ENCODE measurements around the gene FAM151A. TPM values are rescaled to one million over a fixed set of nuclear protein-coding genes. Genes with fewer than 3 reads are reported as not detected.

Gene FAM151A
- total and polyA plus RNA-seq, 2 experiments from 2014 or later: 0.10 TPM; not detected in 1

DNA sequence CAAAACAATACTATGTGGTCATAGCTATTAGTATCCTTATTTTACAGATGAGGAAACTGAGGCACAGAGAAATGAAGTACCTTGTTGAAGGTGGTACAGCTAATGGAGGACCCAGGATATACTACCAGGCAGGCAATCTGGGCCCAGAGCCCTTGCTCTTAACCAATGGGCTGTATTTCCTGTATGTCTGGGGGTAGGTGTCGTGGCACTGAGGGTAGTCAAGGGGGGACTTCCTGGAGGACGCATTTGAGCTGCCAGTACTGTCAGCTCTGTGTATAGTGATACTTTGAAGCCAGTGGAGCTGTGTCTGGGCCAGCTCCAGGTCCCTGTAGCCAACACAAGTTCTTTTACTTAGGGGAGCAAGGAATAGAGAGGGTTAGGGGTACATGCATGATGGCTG lies 34.9 kb downstream of the FAM151A start:
- Histone ChIP-seq H2AFZ (no peak overlapping the region), H3K79me2 (replicated peaks; ENCODE audit: insufficient read depth) (no peaks in the 10 kb centered on the region), H3K36me3 (ENCODE audit: insufficient read depth) (no peaks in the 10 kb centered on the region), H3K27me3 (ENCODE audit: insufficient read depth) (no peaks in the 10 kb centered on the region), H3K27ac (ENCODE audit: low read depth) (no peak overlapping the region), H4K20me1 (replicated peaks; ENCODE audit: insufficient read depth) (no peaks in the 10 kb centered on the region), H3F3A (replicated peaks; ENCODE audit: low read depth) (no peaks in the 10 kb centered on the region), H3K4me1 (ENCODE audit: insufficient read depth) (0 out of 2 replicates have a peak, but pooled peaks cover 7% of the 10 kb centered on the region), H3K9me2 (ENCODE audit: insufficient read depth) (no peaks in the 10 kb centered on the region), H3K4me3 (no peak overlapping the region), H3K4me2 (no peak overlapping the region)
- TF ChIP-seq, protein P1, sequence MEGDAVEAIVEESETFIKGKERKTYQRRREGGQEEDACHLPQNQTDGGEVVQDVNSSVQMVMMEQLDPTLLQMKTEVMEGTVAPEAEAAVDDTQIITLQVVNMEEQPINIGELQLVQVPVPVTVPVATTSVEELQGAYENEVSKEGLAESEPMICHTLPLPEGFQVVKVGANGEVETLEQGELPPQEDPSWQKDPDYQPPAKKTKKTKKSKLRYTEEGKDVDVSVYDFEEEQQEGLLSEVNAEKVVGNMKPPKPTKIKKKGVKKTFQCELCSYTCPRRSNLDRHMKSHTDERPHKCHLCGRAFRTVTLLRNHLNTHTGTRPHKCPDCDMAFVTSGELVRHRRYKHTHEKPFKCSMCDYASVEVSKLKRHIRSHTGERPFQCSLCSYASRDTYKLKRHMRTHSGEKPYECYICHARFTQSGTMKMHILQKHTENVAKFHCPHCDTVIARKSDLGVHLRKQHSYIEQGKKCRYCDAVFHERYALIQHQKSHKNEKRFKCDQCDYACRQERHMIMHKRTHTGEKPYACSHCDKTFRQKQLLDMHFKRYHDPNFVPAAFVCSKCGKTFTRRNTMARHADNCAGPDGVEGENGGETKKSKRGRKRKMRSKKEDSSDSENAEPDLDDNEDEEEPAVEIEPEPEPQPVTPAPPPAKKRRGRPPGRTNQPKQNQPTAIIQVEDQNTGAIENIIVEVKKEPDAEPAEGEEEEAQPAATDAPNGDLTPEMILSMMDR (conservative IDR thresholded peaks at IDR 0.05; ENCODE audit: low read depth in 2 of 2): no peak
- TF ChIP-seq, protein P2, sequence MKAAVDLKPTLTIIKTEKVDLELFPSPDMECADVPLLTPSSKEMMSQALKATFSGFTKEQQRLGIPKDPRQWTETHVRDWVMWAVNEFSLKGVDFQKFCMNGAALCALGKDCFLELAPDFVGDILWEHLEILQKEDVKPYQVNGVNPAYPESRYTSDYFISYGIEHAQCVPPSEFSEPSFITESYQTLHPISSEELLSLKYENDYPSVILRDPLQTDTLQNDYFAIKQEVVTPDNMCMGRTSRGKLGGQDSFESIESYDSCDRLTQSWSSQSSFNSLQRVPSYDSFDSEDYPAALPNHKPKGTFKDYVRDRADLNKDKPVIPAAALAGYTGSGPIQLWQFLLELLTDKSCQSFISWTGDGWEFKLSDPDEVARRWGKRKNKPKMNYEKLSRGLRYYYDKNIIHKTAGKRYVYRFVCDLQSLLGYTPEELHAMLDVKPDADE (IDR thresholded peaks at IDR 0.05): no peak
- TF ChIP-seq EZH2 (IDR thresholded peaks at IDR 0.05; ENCODE audit: low read depth, unreplicated experiment): no peak
- TF ChIP-seq POLR2AphosphoS5 (IDR thresholded peaks at IDR 0.05; ENCODE audit: low read depth): no peak
- TF ChIP-seq, protein P3, sequence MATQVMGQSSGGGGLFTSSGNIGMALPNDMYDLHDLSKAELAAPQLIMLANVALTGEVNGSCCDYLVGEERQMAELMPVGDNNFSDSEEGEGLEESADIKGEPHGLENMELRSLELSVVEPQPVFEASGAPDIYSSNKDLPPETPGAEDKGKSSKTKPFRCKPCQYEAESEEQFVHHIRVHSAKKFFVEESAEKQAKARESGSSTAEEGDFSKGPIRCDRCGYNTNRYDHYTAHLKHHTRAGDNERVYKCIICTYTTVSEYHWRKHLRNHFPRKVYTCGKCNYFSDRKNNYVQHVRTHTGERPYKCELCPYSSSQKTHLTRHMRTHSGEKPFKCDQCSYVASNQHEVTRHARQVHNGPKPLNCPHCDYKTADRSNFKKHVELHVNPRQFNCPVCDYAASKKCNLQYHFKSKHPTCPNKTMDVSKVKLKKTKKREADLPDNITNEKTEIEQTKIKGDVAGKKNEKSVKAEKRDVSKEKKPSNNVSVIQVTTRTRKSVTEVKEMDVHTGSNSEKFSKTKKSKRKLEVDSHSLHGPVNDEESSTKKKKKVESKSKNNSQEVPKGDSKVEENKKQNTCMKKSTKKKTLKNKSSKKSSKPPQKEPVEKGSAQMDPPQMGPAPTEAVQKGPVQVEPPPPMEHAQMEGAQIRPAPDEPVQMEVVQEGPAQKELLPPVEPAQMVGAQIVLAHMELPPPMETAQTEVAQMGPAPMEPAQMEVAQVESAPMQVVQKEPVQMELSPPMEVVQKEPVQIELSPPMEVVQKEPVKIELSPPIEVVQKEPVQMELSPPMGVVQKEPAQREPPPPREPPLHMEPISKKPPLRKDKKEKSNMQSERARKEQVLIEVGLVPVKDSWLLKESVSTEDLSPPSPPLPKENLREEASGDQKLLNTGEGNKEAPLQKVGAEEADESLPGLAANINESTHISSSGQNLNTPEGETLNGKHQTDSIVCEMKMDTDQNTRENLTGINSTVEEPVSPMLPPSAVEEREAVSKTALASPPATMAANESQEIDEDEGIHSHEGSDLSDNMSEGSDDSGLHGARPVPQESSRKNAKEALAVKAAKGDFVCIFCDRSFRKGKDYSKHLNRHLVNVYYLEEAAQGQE (IDR thresholded peaks at IDR 0.05; ENCODE audit: unreplicated experiment): no peak
- no peak for TF ChIP-seq NANOG (IDR thresholded peaks at IDR 0.05; ENCODE audit: borderline replicate concordance)
- no peak for TF ChIP-seq ZNF114 (CRISPR knock-in tag; IDR thresholded peaks at IDR 0.05)
- no peak for TF ChIP-seq EZH2phosphoT487 (IDR thresholded peaks at IDR 0.05; ENCODE audit: unreplicated experiment)
- TF ChIP-seq, protein P4, sequence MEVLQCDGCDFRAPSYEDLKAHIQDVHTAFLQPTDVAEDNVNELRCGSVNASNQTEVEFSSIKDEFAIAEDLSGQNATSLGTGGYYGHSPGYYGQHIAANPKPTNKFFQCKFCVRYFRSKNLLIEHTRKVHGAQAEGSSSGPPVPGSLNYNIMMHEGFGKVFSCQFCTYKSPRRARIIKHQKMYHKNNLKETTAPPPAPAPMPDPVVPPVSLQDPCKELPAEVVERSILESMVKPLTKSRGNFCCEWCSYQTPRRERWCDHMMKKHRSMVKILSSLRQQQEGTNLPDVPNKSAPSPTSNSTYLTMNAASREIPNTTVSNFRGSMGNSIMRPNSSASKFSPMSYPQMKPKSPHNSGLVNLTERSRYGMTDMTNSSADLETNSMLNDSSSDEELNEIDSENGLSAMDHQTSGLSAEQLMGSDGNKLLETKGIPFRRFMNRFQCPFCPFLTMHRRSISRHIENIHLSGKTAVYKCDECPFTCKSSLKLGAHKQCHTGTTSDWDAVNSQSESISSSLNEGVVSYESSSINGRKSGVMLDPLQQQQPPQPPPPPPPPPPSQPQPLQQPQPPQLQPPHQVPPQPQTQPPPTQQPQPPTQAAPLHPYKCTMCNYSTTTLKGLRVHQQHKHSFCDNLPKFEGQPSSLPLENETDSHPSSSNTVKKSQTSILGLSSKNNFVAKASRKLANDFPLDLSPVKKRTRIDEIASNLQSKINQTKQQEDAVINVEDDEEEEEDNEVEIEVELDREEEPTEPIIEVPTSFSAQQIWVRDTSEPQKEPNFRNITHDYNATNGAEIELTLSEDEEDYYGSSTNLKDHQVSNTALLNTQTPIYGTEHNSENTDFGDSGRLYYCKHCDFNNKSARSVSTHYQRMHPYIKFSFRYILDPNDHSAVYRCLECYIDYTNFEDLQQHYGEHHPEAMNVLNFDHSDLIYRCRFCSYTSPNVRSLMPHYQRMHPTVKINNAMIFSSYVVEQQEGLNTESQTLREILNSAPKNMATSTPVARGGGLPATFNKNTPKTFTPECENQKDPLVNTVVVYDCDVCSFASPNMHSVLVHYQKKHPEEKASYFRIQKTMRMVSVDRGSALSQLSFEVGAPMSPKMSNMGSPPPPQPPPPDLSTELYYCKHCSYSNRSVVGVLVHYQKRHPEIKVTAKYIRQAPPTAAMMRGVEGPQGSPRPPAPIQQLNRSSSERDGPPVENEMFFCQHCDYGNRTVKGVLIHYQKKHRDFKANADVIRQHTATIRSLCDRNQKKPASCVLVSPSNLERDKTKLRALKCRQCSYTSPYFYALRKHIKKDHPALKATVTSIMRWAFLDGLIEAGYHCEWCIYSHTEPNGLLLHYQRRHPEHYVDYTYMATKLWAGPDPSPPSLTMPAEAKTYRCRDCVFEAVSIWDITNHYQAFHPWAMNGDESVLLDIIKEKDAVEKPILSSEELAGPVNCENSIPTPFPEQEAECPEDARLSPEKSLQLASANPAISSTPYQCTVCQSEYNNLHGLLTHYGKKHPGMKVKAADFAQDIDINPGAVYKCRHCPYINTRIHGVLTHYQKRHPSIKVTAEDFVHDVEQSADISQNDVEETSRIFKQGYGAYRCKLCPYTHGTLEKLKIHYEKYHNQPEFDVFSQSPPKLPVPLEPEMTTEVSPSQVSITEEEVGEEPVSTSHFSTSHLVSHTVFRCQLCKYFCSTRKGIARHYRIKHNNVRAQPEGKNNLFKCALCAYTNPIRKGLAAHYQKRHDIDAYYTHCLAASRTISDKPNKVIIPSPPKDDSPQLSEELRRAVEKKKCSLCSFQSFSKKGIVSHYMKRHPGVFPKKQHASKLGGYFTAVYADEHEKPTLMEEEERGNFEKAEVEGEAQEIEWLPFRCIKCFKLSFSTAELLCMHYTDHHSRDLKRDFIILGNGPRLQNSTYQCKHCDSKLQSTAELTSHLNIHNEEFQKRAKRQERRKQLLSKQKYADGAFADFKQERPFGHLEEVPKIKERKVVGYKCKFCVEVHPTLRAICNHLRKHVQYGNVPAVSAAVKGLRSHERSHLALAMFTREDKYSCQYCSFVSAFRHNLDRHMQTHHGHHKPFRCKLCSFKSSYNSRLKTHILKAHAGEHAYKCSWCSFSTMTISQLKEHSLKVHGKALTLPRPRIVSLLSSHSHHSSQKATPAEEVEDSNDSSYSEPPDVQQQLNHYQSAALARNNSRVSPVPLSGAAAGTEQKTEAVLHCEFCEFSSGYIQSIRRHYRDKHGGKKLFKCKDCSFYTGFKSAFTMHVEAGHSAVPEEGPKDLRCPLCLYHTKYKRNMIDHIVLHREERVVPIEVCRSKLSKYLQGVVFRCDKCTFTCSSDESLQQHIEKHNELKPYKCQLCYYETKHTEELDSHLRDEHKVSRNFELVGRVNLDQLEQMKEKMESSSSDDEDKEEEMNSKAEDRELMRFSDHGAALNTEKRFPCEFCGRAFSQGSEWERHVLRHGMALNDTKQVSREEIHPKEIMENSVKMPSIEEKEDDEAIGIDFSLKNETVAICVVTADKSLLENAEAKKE (CRISPR knock-in tag; IDR thresholded peaks at IDR 0.05): no peak
- no peak for TF ChIP-seq STAT1 (IDR thresholded peaks at IDR 0.05; ENCODE audit: unreplicated experiment)
- TF ChIP-seq CREB1 (CRISPR knock-in tag; IDR thresholded peaks at IDR 0.05; ENCODE audit: low read depth): no peak
- no peak for TF ChIP-seq ZNF331 (CRISPR knock-in tag; IDR thresholded peaks at IDR 0.05; ENCODE audit: low read depth)
- no peak for TF ChIP-seq JUNB (IDR thresholded peaks at IDR 0.05; ENCODE audit: unreplicated experiment)
- no peak for DNase-seq (ENCODE audit: low spot score)
- peaks cover 14% of the 10 kb centered on the region for H3K27me3 Mint-ChIP-seq (ENCODE audit: insufficient read depth, low read depth, poor library complexity)
- no peaks in the 10 kb centered on the region for H3K9me3 Mint-ChIP-seq
- no peaks in the 10 kb centered on the region for H3K36me3 Mint-ChIP-seq (ENCODE audit: low read depth)
- H3K4me3 Mint-ChIP-seq: no peak overlapping the region
- no peak for ATAC-seq
- no peak overlapping the region for H3K27ac Mint-ChIP-seq
- H3K4me1 Mint-ChIP-seq: peaks cover 18% of the 10 kb centered on the region

Data from GM23338 (cell line).